ENCODE results near the gene FILIP1L.
"Not testable (repeated sequence)": the region's sequence is repeated elsewhere in the genome, so short reads cannot be mapped to it uniquely, and the experiment has no call there.

Gene FILIP1L

GRCh38 chr3:100098784-100099070, 15.6 kb downstream of the FILIP1L start:
- no peak for DNase-seq (ENCODE audit: low spot score)
- TF ChIP-seq CTCF (IDR thresholded peaks at IDR 0.05; ENCODE audit: borderline replicate concordance, control extremely low read depth, extremely low read depth, insufficient read depth, missing control alignments): no peak
- in situ Hi-C loops (cut with MboI; ENCODE audit: low sequenced_read_pairs, unreplicated experiment): no loop called here

GRCh38 chr3:100097919-100098783, 16.1 kb downstream of the FILIP1L start:
- DNase-seq (ENCODE audit: low spot score): no peak
- TF ChIP-seq CTCF (IDR thresholded peaks at IDR 0.05; ENCODE audit: borderline replicate concordance, control extremely low read depth, extremely low read depth, insufficient read depth, missing control alignments): no peak
- in situ Hi-C loops (cut with MboI; ENCODE audit: low sequenced_read_pairs, unreplicated experiment): no loop called here

GRCh38 chr3:100096866-100097265, 17.4 kb downstream of the FILIP1L start:
- no peak for TF ChIP-seq CTCF (IDR thresholded peaks at IDR 0.05; ENCODE audit: borderline replicate concordance, control extremely low read depth, extremely low read depth, insufficient read depth, missing control alignments)
- in situ Hi-C loops (cut with MboI; ENCODE audit: low sequenced_read_pairs, unreplicated experiment): no loop called here
- DNase-seq (ENCODE audit: low spot score): no peak

GRCh38 chr3:100096286-100096685, 18.0 kb downstream of the FILIP1L start:
- DNase-seq (ENCODE audit: low spot score); in situ Hi-C loops (cut with MboI; ENCODE audit: low sequenced_read_pairs, unreplicated experiment): not testable (repeated sequence)

- DNase-seq (ENCODE audit: low spot score): no peak
- in situ Hi-C loops (cut with MboI; ENCODE audit: low sequenced_read_pairs, unreplicated experiment): no loop called here
- TF ChIP-seq CTCF (IDR thresholded peaks at IDR 0.05; ENCODE audit: borderline replicate concordance, control extremely low read depth, extremely low read depth, insufficient read depth, missing control alignments): no peak
These were observed 20.5 kb downstream of the FILIP1L start for GRCh38 chr3:100093831-100094230.

- in situ Hi-C loops (cut with MboI; ENCODE audit: low sequenced_read_pairs, unreplicated experiment): no loop called here
- DNase-seq (ENCODE audit: low spot score): no peak
- TF ChIP-seq CTCF (IDR thresholded peaks at IDR 0.05; ENCODE audit: borderline replicate concordance, control extremely low read depth, extremely low read depth, insufficient read depth, missing control alignments): no peak
These were observed 23.7 kb downstream of the FILIP1L start for GRCh38 chr3:100090669-100091005.

- TF ChIP-seq CTCF (IDR thresholded peaks at IDR 0.05; ENCODE audit: borderline replicate concordance, control extremely low read depth, extremely low read depth, insufficient read depth, missing control alignments): peak; percentile 13
- in situ Hi-C loops (cut with MboI; ENCODE audit: low sequenced_read_pairs, unreplicated experiment): no loop called here
- peak; percentile 16 for DNase-seq (ENCODE audit: low spot score)
These were observed 24.3 kb downstream of the FILIP1L start for GRCh38 chr3:100089812-100090668.
